NCI-H82 (cell line): ENCODE results near the gene GART.
"Not testable (repeated sequence)": the region's sequence is repeated elsewhere in the genome, so short reads cannot be mapped to it uniquely, and the experiment has no call there.

Experiments used
- DNase-seq: peaks from one replicate; lab custom pipeline; 2025; lab: John Stamatoyannopoulos, UW

Gene GART

DNA sequence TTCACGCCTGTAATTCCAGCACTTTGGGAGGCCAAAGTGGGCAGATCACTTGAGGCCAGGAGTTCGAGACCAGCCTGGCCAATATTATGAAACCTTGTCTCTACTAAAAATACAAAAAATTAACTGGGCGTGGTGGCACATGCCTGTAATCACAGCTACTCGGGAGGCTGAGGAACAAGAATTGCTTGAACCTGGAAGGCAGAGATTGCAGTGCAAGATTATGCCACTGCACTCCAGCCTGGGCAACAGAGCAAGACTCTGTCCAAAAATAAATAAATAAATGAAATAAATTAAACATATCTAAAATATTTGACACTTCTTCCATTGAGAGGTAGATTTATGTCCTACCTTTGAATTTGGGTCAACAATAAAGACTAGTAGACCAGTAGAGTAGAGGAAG lies 72.7 kb downstream of the GART start:
- not testable (repeated sequence) for DNase-seq

DNA sequence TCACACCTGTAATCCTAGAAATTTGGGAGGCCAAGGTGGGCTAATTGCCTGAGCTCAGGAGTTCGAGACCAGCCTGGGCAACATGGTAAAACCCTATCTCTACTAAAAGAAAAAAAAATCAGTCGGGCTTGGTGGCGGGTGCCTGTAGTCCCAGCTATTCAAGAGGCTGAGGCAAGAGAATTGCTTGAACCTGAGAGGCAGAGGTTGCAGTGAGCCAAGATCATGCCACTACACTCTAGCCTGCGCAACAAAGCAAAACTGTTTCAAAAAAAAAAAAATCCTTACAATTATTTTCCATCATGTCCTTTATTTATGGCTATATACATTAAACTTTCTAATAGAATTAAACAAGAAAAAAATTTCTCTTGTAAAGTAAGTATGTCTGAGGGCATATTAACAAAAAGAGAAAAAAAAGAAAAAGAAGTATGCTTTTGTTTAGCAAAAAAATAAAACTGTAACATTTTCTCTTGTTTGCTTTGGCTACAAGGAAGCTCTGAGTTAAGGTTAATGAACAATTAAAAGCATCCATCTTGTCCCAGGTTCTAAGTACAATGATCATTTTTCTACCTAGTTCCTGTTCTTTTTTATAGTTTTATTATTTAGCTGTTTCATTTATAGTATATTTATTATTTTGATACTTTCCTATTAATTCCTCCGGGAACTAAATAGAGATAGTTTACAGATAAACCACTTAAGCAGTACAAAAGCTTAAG lies 80.2 kb downstream of the GART start:
- DNase-seq = no peak

DNA sequence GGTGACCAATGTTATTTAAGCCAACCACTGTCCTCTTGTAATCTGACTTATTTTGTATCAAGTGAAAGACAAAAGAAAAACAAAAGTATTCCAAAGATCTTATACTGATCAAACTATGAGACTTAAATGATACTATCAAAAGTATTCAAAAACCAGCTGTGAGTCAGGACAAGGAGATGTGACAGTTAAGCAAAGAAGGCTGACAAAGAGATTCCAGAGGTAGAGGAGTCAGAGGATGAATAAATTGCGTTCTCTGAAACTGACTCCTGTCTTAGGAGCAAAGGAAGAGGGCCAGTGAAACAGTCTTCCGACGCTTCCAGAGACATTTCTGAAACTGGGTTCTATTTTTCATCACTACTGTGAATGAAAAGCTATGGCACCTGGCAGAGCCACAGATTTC lies 83.1 kb downstream of the GART start:
- DNase-seq = no peak

DNA sequence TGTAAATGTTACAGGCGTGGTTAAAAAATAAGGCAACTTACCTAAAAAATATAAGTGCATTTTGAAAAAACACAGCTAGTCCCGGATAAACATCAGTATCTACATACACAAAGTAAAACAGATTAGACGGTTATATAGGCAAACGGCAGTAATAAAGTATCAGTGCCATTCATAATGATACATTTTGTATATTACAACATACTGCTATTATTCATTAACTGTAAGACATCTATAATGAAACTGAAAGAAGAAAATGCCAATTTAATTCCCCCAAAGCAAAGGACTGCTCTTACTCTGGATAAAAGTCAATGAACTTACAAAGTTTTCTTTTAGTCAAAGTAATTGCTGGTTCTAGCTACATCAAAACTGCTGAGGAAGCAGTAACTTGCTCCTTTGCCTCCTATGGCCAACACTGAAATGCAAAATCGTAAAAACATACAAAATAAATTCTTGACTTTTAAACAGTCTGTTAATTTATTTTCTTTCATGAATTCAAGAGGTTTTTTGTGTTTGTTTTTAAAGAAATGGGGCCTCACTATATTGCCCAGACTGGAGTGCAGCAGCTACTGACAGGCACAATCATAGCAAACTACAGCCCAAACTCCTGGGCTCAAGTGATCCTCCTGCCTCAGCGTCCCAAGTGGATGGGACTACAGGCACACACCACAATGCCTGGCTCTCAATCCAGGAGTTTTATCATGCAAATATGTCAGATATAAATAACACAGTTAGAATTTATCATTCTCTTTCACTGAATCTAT lies 86.1 kb downstream of the GART start:
- DNase-seq = no peak
